HepG2 (cell line): Measurements from ENCODE around the gene TRABD. TPM values are rescaled to one million over a fixed set of nuclear protein-coding genes. Genes with fewer than 3 reads are reported as not detected.
A peak's percentile ranks its signal among the peaks of the same experiment; 100 is the strongest.

Source experiments
- ATAC-seq: fragments of 200-7000 bp; cut with Tn5 transposase; 3 replicates; pipeline ENCODE4 v1.9.1; 2020; ENCODE audit warnings: mild to moderate bottlenecking, moderate library complexity
- BruUV-seq: library from RNA; stranded (reverse); fragments of 400-500 nt; replicated peaks from 2 replicates; lab custom pipeline; 2021; lab: Mats Ljungman, UMichigan
- CTCF ChIA-PET: fragments of 300-600 bp; formaldehyde crosslinking; extraction: SDS; loops from one replicate; lab custom pipeline; 2021; ENCODE audit warnings: low total read pairs, inconsistent platforms, low intra/inter-chr PET ratio; lab: Yijun Ruan, JAX
- POLR2A ChIA-PET: fragments of 350-600 bp; sonication (Branson Sonifier 250); formaldehyde crosslinking; loops from one replicate; lab custom pipeline; 2020; ENCODE audit warnings: antibody characterized with exemption, inconsistent platforms; lab: Yijun Ruan, JAX
- DNase-seq: peaks from one replicate; pipeline ENCODE4 v3.0.0-alpha.2; 2015; ENCODE audit warnings: low spot score
- FAIRE-seq: peaks from 3 replicates; lab custom pipeline; 2011; peaks lifted over from hg19 to GRCh38; lab: Jason Lieb, UNC
- H2AFZ ChIP-seq: one replicate; pipeline ENCODE4 v1.6.1; 2011; ENCODE audit warnings: low read length, inconsistent platforms
- H3K27ac ChIP-seq: fragments of 300-600 bp; 3 replicates; pipeline ENCODE4 v1.8.0; 2011; ENCODE audit warnings: mixed run types, mild to moderate bottlenecking, mixed read lengths, low read length, inconsistent platforms; ENCODE audit not compliant: insufficient read depth; ENCODE audit errors: extremely low read length
- H3K27me3 ChIP-seq, 2 experiments: fragments of 200-600 bp in 1 of 2; 2 replicates in 1 of 2; 3 replicates in 1 of 2; pipeline versions ENCODE4 v1.6.0 to v1.8.0; 2011; ENCODE audit warnings: low read length in 2 of 2, mild to moderate bottlenecking in 2 of 2, moderate library complexity in 2 of 2, inconsistent platforms in 1 of 2; ENCODE audit not compliant: insufficient read depth in 2 of 2, control insufficient read depth in 1 of 2
- H3K36me3 ChIP-seq, 2 experiments: fragments of 200-600 bp in 1 of 2; replicated peaks in 1 of 2; 2 replicates in 1 of 2; 3 replicates in 1 of 2; pipeline versions ENCODE4 v1.5.1 to v1.8.0; 2011; ENCODE audit warnings: low read length in 2 of 2, inconsistent platforms in 1 of 2; ENCODE audit not compliant: insufficient read depth in 2 of 2, control insufficient read depth in 1 of 2
- H3K4me1 ChIP-seq: 2 replicates; pipeline ENCODE4 v1.5.1; 2012; ENCODE audit warnings: low read length, inconsistent platforms; ENCODE audit not compliant: insufficient read depth
- H3K4me2 ChIP-seq: 2 replicates; pipeline ENCODE4 v1.6.0; 2011; ENCODE audit warnings: low read depth, low read length, inconsistent platforms
- H3K4me3 ChIP-seq, 3 experiments: fragments of 200-600 bp in 1 of 3; sonication (generic), shearing (Covaris generic) in 1 of 3; replicated peaks in 1 of 3; 2 replicates each; pipeline ENCODE4 v1.5.1; 2011 to 2016; ENCODE audit warnings: low read length in 3 of 3, inconsistent platforms in 2 of 3, low read depth in 2 of 3, mild to moderate bottlenecking in 2 of 3, control low read depth in 1 of 3, mixed read lengths in 1 of 3; ENCODE audit not compliant: insufficient read depth in 1 of 3
- H3K79me2 ChIP-seq: one replicate; pipeline ENCODE4 v1.6.1; 2011; ENCODE audit warnings: low read length, inconsistent platforms; ENCODE audit not compliant: insufficient read depth
- H3K9ac ChIP-seq: 2 replicates; pipeline ENCODE4 v1.6.0; 2011; ENCODE audit warnings: mild to moderate bottlenecking, low read depth, low read length, inconsistent platforms; ENCODE audit not compliant: insufficient read depth
- H3K9me3 ChIP-seq: 2 replicates; pipeline ENCODE4 v1.5.1; 2012; ENCODE audit warnings: mild to moderate bottlenecking, low read length
- H4K20me1 ChIP-seq: 2 replicates; pipeline ENCODE4 v1.6.0; 2011; ENCODE audit warnings: inconsistent platforms, mild to moderate bottlenecking, low read length, moderate library complexity; ENCODE audit not compliant: insufficient read depth
- AGO2 ChIP-seq: fragments of 200-400 bp; formaldehyde crosslinking; optimal IDR thresholded peaks from 2 replicates; pipeline ENCODE3; 2017; ENCODE audit warnings: mild to moderate bottlenecking, low read depth, low read length, moderate library complexity
- CERS6 ChIP-seq: sonication (generic); formaldehyde crosslinking; IDR thresholded peaks from 2 replicates; pipeline ENCODE4 v1.5.0; 2020; ENCODE audit warnings: missing genetic modification reagents
- FOXC1 ChIP-seq: sonication (generic); formaldehyde crosslinking; IDR thresholded peaks from 2 replicates; pipeline ENCODE4 v1.8.0; 2022; ENCODE audit warnings: mild to moderate bottlenecking, missing genetic modification reagents, borderline replicate concordance
- HNF4A ChIP-seq: sonication (generic); formaldehyde crosslinking; IDR thresholded peaks from 2 replicates; pipeline ENCODE4 v1.4.0; 2020; ENCODE audit warnings: missing genetic modification reagents
- KDM5B ChIP-seq: sonication (generic); formaldehyde crosslinking; IDR thresholded peaks from 2 replicates; pipeline ENCODE4 v1.4.0; 2020; ENCODE audit warnings: missing genetic modification reagents, mild to moderate bottlenecking, borderline replicate concordance
- NFE2 ChIP-seq: sonication (generic); formaldehyde crosslinking; IDR thresholded peaks from 2 replicates; pipeline ENCODE4 v1.4.0; 2020; ENCODE audit warnings: missing genetic modification reagents
- NFE2L1 ChIP-seq: sonication (generic); formaldehyde crosslinking; IDR thresholded peaks from 2 replicates; pipeline ENCODE4 v1.4.0; 2020; ENCODE audit warnings: missing genetic modification reagents, mild to moderate bottlenecking, borderline replicate concordance
- SSRP1 ChIP-seq: IDR thresholded peaks from 2 replicates; pipeline ENCODE4 v1.6.1; 2016; ENCODE audit warnings: control low read depth
- TRIM22 ChIP-seq: fragments of 450-650 bp; IDR thresholded peaks from 2 replicates; pipeline ENCODE4 v1.6.1; 2017
- ZBTB44 ChIP-seq: sonication (generic); formaldehyde crosslinking; IDR thresholded peaks from 2 replicates; pipeline ENCODE4 v1.4.0; 2020; ENCODE audit warnings: missing genetic modification reagents
- ZBTB46 ChIP-seq: sonication (generic); formaldehyde crosslinking; IDR thresholded peaks from 2 replicates; pipeline ENCODE4 v1.4.0; 2020; ENCODE audit warnings: mild to moderate bottlenecking, missing genetic modification reagents, borderline replicate concordance
- ZNF224 ChIP-seq: sonication (generic); formaldehyde crosslinking; IDR thresholded peaks from 2 replicates; pipeline ENCODE4 v1.5.0; 2020; ENCODE audit warnings: mild to moderate bottlenecking, missing genetic modification reagents
- ZNF234 ChIP-seq: sonication (generic); formaldehyde crosslinking; conservative IDR thresholded peaks from 2 replicates; pipeline ENCODE4 v1.5.1; 2020; ENCODE audit warnings: mild to moderate bottlenecking, missing genetic modification reagents
- ZNF263 ChIP-seq: sonication (generic); formaldehyde crosslinking; IDR thresholded peaks from 2 replicates; pipeline ENCODE4 v1.4.0; 2020; ENCODE audit warnings: missing genetic modification reagents
- ZNF605 ChIP-seq: sonication (generic); formaldehyde crosslinking; IDR thresholded peaks from 2 replicates; pipeline ENCODE4 v1.8.0; 2022; ENCODE audit warnings: mild to moderate bottlenecking, missing genetic modification reagents
- WGBS: methylation state at CpG from one replicate; pipeline ENCODE4 v1.1.6; 2017; ENCODE audit warnings: low lambda C conversion rate; 5-methylcytosine and 5-hydroxymethylcytosine counted together
- in situ Hi-C: cut with HindIII; loops from 2 replicates; pipeline ENCODE4 v1.10.0; 2017; ENCODE audit warnings: low pct_unique_long_range_greater_than_20kb; ENCODE audit not compliant: extremely low pct_ligation_motif_present
- intact Hi-C: fragments of 100-400 bp; cut with micrococcal nuclease; formaldehyde crosslinking; loops from one replicate; pipeline ENCODE4 v1.10.0; 2022; ENCODE audit not compliant: unreplicated experiment
- polyA plus RNA-seq, 8 experiments: library from polyadenylated mRNA; depleted of rRNA in 3 of 8; stranded (reverse) in 7 of 8; unstranded in 1 of 8; fragments of >200 nt; fragmentation: Illumina TruSeq in 4 of 8; extraction: Trizol in 4 of 8; gene quantifications; 2 replicates each; pipeline versions ENCODE4 v1.2.1 to v1.2.3, GENCODE V29; 2011 to 2016; ENCODE audit warnings: low read depth in 4 of 8, missing spikeins in 1 of 8, mixed read lengths in 1 of 8; ENCODE audit not compliant: insufficient read depth in 1 of 8
- total RNA-seq, 5 experiments: library from RNA; depleted of rRNA; stranded (reverse); fragments of >200 nt; fragmentation: Illumina TruSeq; extraction: Trizol; gene quantifications; 2 replicates each; pipeline ENCODE4 v1.2.3, GENCODE V29; 2016; ENCODE audit warnings: low read depth in 1 of 5

The TRABD gene
- total and polyA plus RNA-seq, 2 of the 13 experiments (the other 11 are each of a cell fraction or from before 2014, with no cell fraction given): 21.5 to 28.9 TPM

- in situ Hi-C loops: no loop called here
- no TSS peak for BruUV-seq
- no peak for FAIRE-seq
- no peak for TF ChIP-seq ZNF224 (CRISPR knock-in tag)
- TF ChIP-seq ZBTB44 (CRISPR knock-in tag): no peak
- TF ChIP-seq AGO2: peak; percentile 80
- no peak for TF ChIP-seq ZBTB46 (CRISPR knock-in tag)
- TF ChIP-seq NFE2L1: no peak
- TF ChIP-seq TRIM22: no peak
- no peak for TF ChIP-seq NFE2 (CRISPR knock-in tag)
- TF ChIP-seq HNF4A: no peak
- no peak for TF ChIP-seq CERS6
- TF ChIP-seq ZNF234: no peak
- TF ChIP-seq KDM5B (CRISPR knock-in tag): no peak
- TF ChIP-seq ZNF605 (CRISPR knock-in tag): no peak
- TF ChIP-seq ZNF263: peak; percentile 77
- TF ChIP-seq FOXC1: 0 out of 2 replicates have a peak, but pooled peaks have one; percentile 42
- 0 out of 2 replicates have a peak, but pooled peaks have one; percentile 13 for TF ChIP-seq SSRP1 (CRISPR knock-in tag)
Observed at GRCh38 chr22:50218996-50219727, 33.4 kb downstream of the TRABD start.

More at GRCh38 chr22:50218996-50219727, 33.4 kb downstream of the TRABD start:
- Histone ChIP-seq H3K79me2 (peaks cover 4% of the 10 kb centered on the region), H2AFZ (no peak overlapping the region), H3K4me2 (no peak overlapping the region), H3K27me3 (no peaks in the 10 kb centered on the region), H4K20me1 (peaks cover 5% of the 10 kb centered on the region; the same call in 1 of the 2 replicates), H3K9ac (no peak overlapping the region), H3K36me3 (peaks cover 24 to 73% of the 10 kb centered on the region in 2 experiments; a peak in 4 of 5 replicates), H3K27ac (no peak overlapping the region), H3K9me3 (no peaks in the 10 kb centered on the region), H3K4me3 (no peak overlapping the region), H3K4me1 (no peaks in the 10 kb centered on the region)
- 91% methylated on average over 29 of the region's 42 CpGs for WGBS
- ChIA-PET CTCF (no interaction called here), POLR2A (interaction anchor here (1.3 kb wide), 1 partner anchor 31 kb away, joined by 3 read pairs; the partner anchor contains the start of gene HDAC10)
- intact Hi-C loops: no loop called here
- DNase-seq (peak; percentile 32), ATAC-seq (peak; percentile 19)
